Naive thymus-derived CD4-positive, alpha-beta T cell (primary cell): ENCODE results near the gene NCBP2L. TPM values are rescaled to one million over a fixed set of nuclear protein-coding genes. Genes with fewer than 3 reads are reported as not detected.

ENCODE experiments used
- ATAC-seq: fragments of 150-1000 bp; cut with Tn5 transposase; 2 replicates; pipeline ENCODE4 v1.10.0; 2021; ENCODE audit warnings: mild to moderate bottlenecking, moderate library complexity
- CTCF ChIA-PET: fragments of 350-600 bp; sonication (Branson Sonifier 250); formaldehyde crosslinking; loops from one replicate; lab custom pipeline; 2021; ENCODE audit warnings: antibody characterized with exemption; lab: Charles Lee
- POLR2A ChIA-PET: fragments of 350-600 bp; sonication (Branson Sonifier 250); formaldehyde crosslinking; loops from one replicate; lab custom pipeline; 2021; ENCODE audit warnings: antibody characterized with exemption, inconsistent platforms; lab: Charles Lee
- DNase-seq, 9 donors: peaks; one replicate each; pipeline versions ENCODE4 v3.0.0 to v3.0.0-alpha.2; 2020 to 2022; ENCODE audit warnings: mixed read lengths in 1 of 9
- H3K27ac ChIP-seq: one replicate; pipeline ENCODE4 v1.7.0; 2013; ENCODE audit warnings: mild to moderate bottlenecking, low read depth, low read length, moderate library complexity
- H3K27me3 ChIP-seq, 2 donors: one replicate each; pipeline ENCODE4 v1.7.0; 2013; ENCODE audit warnings: low read length in 2 of 2, mild to moderate bottlenecking in 2 of 2, moderate library complexity in 2 of 2; ENCODE audit not compliant: control insufficient read depth in 2 of 2, insufficient read depth in 2 of 2
- H3K36me3 ChIP-seq, 3 experiments: 1 replicate in 2 of 3; 2 replicates in 1 of 3; pipeline ENCODE4 v1.7.0; 2013; ENCODE audit warnings: low read length in 3 of 3, mild to moderate bottlenecking in 3 of 3, moderate library complexity in 1 of 3; ENCODE audit not compliant: insufficient read depth in 3 of 3, control insufficient read depth in 2 of 3
- H3K4me1 ChIP-seq, 2 donors: one replicate each; pipeline ENCODE4 v1.7.0; 2013; ENCODE audit warnings: low read length in 2 of 2, mild to moderate bottlenecking in 2 of 2, moderate library complexity in 1 of 2; ENCODE audit not compliant: control insufficient read depth in 2 of 2, insufficient read depth in 2 of 2
- H3K4me3 ChIP-seq: 2 replicates; pipeline ENCODE4 v1.7.0; 2013; ENCODE audit warnings: mild to moderate bottlenecking, low read length
- H3K9me3 ChIP-seq, 3 experiments: 1 replicate in 2 of 3; 2 replicates in 1 of 3; pipeline ENCODE4 v1.7.0; 2013; ENCODE audit warnings: low read length in 3 of 3; ENCODE audit not compliant: control insufficient read depth in 2 of 3
- H3K27ac Mint-ChIP-seq, 9 donors: one replicate each; pipeline ENCODE4 v1.8.0; 2020 to 2022; ENCODE audit warnings: mixed read lengths in 9 of 9, mild to moderate bottlenecking in 8 of 9, moderate library complexity in 5 of 9, inconsistent platforms in 2 of 9
- H3K27me3 Mint-ChIP-seq, 5 donors: one replicate each; pipeline ENCODE4 v1.8.0; 2021 to 2022; ENCODE audit warnings: mixed read lengths in 5 of 5, mild to moderate bottlenecking in 1 of 5
- H3K36me3 Mint-ChIP-seq, 5 donors: one replicate each; pipeline ENCODE4 v1.8.0; 2020 to 2022; ENCODE audit warnings: mixed read lengths in 5 of 5, mild to moderate bottlenecking in 3 of 5, inconsistent platforms in 1 of 5
- H3K4me1 Mint-ChIP-seq, 7 donors: one replicate each; pipeline ENCODE4 v1.8.0; 2020 to 2022; ENCODE audit warnings: mixed read lengths in 7 of 7, mild to moderate bottlenecking in 3 of 7, inconsistent platforms in 1 of 7
- H3K4me3 Mint-ChIP-seq, 10 donors: one replicate each; pipeline ENCODE4 v1.8.0; 2020 to 2022; ENCODE audit warnings: mild to moderate bottlenecking in 10 of 10, mixed read lengths in 10 of 10, moderate library complexity in 6 of 10, inconsistent platforms in 2 of 10
- H3K9me3 Mint-ChIP-seq, 11 donors: one replicate each; pipeline ENCODE4 v1.8.0; 2020 to 2022; ENCODE audit warnings: mixed read lengths in 11 of 11, mild to moderate bottlenecking in 4 of 11, inconsistent platforms in 1 of 11, moderate library complexity in 1 of 11
- intact Hi-C, 2 donors: fragments of 100-400 bp; cut with micrococcal nuclease; formaldehyde crosslinking; loops; one replicate each; pipeline ENCODE4 v1.15.1; 2023
- polyA plus RNA-seq, 2 donors: library from polyadenylated mRNA; unstranded; fragments of 300-500 nt; fragmentation: Illumina TruSeq; gene quantifications; one replicate each; pipeline ENCODE4 v1.2.3, GENCODE V29; 2021
- total RNA-seq, 6 experiments: library from RNA in 5 of 6; stranded (reverse) in 5 of 6; gene quantifications; 1 replicate in 5 of 6; 2 replicates in 1 of 6; pipeline ENCODE4 v1.2.3 and lab custom pipeline; 2021 to 2026

NCBP2L gene
- total and polyA plus RNA-seq, 7 experiments from 2014 or later: 0.09 TPM; not detected in 6

DNA sequence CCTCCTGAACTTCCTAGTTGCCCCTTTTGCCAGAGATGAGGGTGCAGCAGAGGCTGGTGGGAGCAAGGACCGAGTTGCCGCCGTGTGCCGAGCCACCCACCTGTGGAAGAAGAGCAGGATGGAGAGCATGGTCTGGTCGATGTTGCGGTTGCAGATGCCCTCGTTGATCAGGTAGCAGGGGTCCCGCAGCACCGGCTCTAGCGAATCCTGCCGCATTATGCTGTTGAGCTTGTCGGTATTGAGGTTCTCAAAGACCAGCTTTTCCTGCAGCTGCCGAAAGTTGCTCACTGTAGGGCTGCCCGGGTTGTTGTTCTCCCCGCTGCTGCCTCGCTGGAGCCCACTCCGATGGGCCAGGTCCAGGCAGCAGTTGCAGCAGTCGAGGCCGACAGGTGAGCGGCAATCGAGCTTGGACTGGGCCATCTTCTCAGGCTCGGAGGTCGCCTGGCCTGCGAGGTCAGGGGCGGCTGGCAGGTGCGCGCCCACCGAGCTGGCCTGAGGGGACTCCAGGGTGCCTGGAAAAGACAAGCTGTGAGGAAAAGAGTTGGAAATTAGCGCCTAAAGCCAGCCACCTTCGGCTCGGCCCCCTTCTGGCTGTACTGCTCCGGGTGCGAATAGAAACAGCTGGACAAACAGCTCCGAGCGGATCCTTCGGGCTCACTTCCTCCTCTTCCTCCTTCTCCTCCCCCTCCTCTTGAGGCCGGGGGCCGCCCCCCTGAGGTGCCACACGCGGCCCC lies 2.4 kb upstream of the NCBP2L start:
- ChIA-PET POLR2A (interaction anchor here (0.6 to 5.3 kb wide), 14 partner anchors 11 to 147 kb away, joined by 3 to 71 read pairs (median 5); partner anchors contain the start of gene PRPS1), CTCF (interaction anchor here (1.3 to 6.4 kb wide), 10 partner anchors 14 to 246 kb away, joined by 3 to 96 read pairs (median 13); no protein-coding TSS in a partner anchor)
- peak overlapping the region in 5 of 9 donors; percentile 9 to 92 (median 65) for H3K27ac Mint-ChIP-seq
- peaks cover 8 to 39% (median 19%) of the 10 kb centered on the region in 7 donors for H3K4me1 Mint-ChIP-seq
- peaks cover 0 to 24% (median 0%) of the 10 kb centered on the region in 5 donors for H3K27me3 Mint-ChIP-seq
- H3K9me3 Mint-ChIP-seq: no peaks in the 10 kb centered on the region
- H3K27ac ChIP-seq: peak overlapping the region; percentile 64
- no peaks in the 10 kb centered on the region for H3K36me3 ChIP-seq
- peak overlapping the region; percentile 63 for H3K4me3 ChIP-seq
- intact Hi-C loops: loop anchor here in 1 of 2 donors (5.0 to 10.0 kb wide), 4 partner anchors 117 to 750 kb away; partner anchors contain the start of genes ATG4A and PSMD10
- no peaks in the 10 kb centered on the region for H3K27me3 ChIP-seq
- DNase-seq (peak in 2 of 9 donors; percentile 9 to 16), ATAC-seq (no peak)
- no peaks in the 10 kb centered on the region for H3K9me3 ChIP-seq
- H3K36me3 Mint-ChIP-seq: no peaks in the 10 kb centered on the region
- peak overlapping the region; percentile 73 to 96 (median 92) for H3K4me3 Mint-ChIP-seq
- no peaks in the 10 kb centered on the region for H3K4me1 ChIP-seq

- Mint-ChIP-seq H3K27me3 (peaks cover 0 to 22% (median 0%) of the 10 kb centered on the region in 5 donors), H3K36me3 (no peaks in the 10 kb centered on the region), H3K4me3 (peak within 1 kb of the TSS; percentile 80 to 96 (median 92)), H3K4me1 (peaks cover 8 to 31% (median 19%) of the 10 kb centered on the region in 7 donors), H3K9me3 (no peaks in the 10 kb centered on the region), H3K27ac (peak within 1 kb of the TSS; percentile 82 to 95 (median 92))
- DNase-seq (peak; percentile 16 to 70 (median 56)), ATAC-seq (peak; percentile 79)
- intact Hi-C loops: loop anchor here (2.0 to 10.0 kb wide), 6 partner anchors 51 to 751 kb away; partner anchors contain the start of genes ATG4A (in 1 of the 2) and PSMD10 (in 1 of the 2)
- ChIA-PET POLR2A (interaction anchor here (0.6 to 5.3 kb wide), 17 partner anchors 12 to 148 kb away, joined by 3 to 71 read pairs (median 5); partner anchors contain the start of gene PRPS1), CTCF (interaction anchor here (0.7 to 6.4 kb wide), 13 partner anchors 10 to 245 kb away, joined by 3 to 96 read pairs (median 5); no protein-coding TSS in a partner anchor)
- peak within 1 kb of the TSS; percentile 64 for H3K27ac ChIP-seq
- H3K36me3 ChIP-seq: no peaks in the 10 kb centered on the region
- no peaks in the 10 kb centered on the region for H3K9me3 ChIP-seq
- no peaks in the 10 kb centered on the region for H3K27me3 ChIP-seq
- peak within 1 kb of the TSS; percentile 63 for H3K4me3 ChIP-seq
- no peaks in the 10 kb centered on the region for H3K4me1 ChIP-seq
Observed at GRCh38 chrX:107775734-107776511, 1.6 kb upstream of the NCBP2L start, which contains the start of gene TSC22D3. TSS of gene TSC22D3 (minus strand) at chrX:107775787. CDS start at chrX:107775419, 368 bp downstream.

DNA sequence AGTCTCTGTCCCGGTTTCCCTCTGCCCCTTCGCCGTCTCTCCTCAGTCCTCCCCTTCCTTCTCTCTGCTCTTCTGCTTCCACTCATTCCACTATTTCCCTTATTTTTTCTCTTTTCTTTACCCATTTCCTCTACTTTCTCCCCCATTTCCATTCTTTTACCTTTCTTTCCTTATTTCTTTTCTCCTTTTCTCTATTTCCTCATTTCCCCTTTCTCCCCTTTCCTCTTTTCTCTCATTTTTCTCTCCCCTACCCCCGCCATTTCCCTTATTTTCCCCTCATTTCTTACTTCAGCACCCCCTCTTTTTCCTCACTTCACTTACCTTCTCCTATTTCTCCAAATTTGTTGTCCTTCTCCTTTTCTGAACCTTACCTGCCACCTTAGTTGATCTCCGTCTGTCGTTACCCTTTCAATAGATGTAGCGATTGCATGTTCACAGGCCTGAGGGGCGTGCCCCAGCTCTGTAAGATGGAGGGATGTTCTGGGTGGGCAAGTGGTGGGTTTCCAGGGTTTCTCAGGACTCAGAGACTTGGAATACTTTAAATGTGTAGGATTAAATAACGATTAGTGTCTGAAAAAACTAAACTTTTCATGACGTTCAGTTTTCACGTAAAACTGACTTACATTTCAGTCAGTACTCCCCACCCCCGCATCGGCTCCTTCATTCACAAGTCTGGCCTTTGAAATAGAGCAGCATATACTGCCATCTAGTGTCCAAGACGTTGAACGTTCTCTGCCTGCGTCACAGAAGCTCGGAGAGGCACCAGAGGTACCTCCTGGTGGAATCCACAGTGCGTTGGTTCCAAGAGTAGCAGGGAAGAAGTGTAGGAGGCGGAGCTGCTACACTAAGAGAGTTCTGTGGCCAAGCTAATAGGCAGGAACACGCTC lies 641 bp upstream of the NCBP2L start:
- peaks cover 8 to 31% (median 19%) of the 10 kb centered on the region in 7 donors for H3K4me1 Mint-ChIP-seq
- Histone ChIP-seq H3K4me1 (no peaks in the 10 kb centered on the region), H3K9me3 (no peaks in the 10 kb centered on the region), H3K36me3 (no peaks in the 10 kb centered on the region), H3K27me3 (no peaks in the 10 kb centered on the region), H3K27ac (peak overlapping the region; percentile 64), H3K4me3 (peak overlapping the region; percentile 63)
- peak overlapping the region; percentile 80 to 96 (median 92) for H3K4me3 Mint-ChIP-seq
- intact Hi-C loops: loop anchor here (1.0 to 10.0 kb wide), 20 partner anchors 35 to 883 kb away; partner anchors contain the start of genes ATG4A (in 2 of the 2), PSMD10 (in 2 of the 2) and PRPS1 (in 1 of the 2)
- no peaks in the 10 kb centered on the region for H3K9me3 Mint-ChIP-seq
- POLR2A ChIA-PET: interaction anchor here (0.6 to 5.3 kb wide), 13 partner anchors 35 to 151 kb away, joined by 3 to 71 read pairs (median 5); partner anchors contain the start of genes MID2 and PRPS1
- peak overlapping the region; percentile 82 to 95 (median 92) for H3K27ac Mint-ChIP-seq
- CTCF ChIA-PET: interaction anchor here (0.5 to 6.4 kb wide), 17 partner anchors 11 to 903 kb away, joined by 3 to 96 read pairs (median 4); no protein-coding TSS in a partner anchor
- DNase-seq (peak; percentile 13 to 87 (median 81)), ATAC-seq (peak; percentile 91)
- H3K27me3 Mint-ChIP-seq: peaks cover 0 to 22% (median 0%) of the 10 kb centered on the region in 5 donors
- H3K36me3 Mint-ChIP-seq: no peaks in the 10 kb centered on the region

- DNase-seq: no peak
- no peak overlapping the region for H3K4me3 Mint-ChIP-seq
- H3K27ac ChIP-seq: no peak overlapping the region
- H3K27ac Mint-ChIP-seq: no peak overlapping the region
- no peak for ATAC-seq
- H3K4me3 ChIP-seq: no peak overlapping the region
- H3K27me3 Mint-ChIP-seq: peaks cover 0 to 9% (median 0%) of the 10 kb centered on the region in 5 donors
- no peaks in the 10 kb centered on the region for H3K27me3 ChIP-seq
- no peaks in the 10 kb centered on the region for H3K9me3 Mint-ChIP-seq
- peaks cover 8 to 13% (median 11%) of the 10 kb centered on the region in 7 donors for H3K4me1 Mint-ChIP-seq
- intact Hi-C loops: no loop called here
- H3K36me3 Mint-ChIP-seq: no peaks in the 10 kb centered on the region
- ChIA-PET POLR2A (no interaction called here), CTCF (no interaction called here)
- H3K36me3 ChIP-seq: no peaks in the 10 kb centered on the region
- H3K4me1 ChIP-seq: no peaks in the 10 kb centered on the region
- H3K9me3 ChIP-seq: no peaks in the 10 kb centered on the region
Observed at GRCh38 chrX:107780525-107780924, 3.0 kb downstream of the NCBP2L start.

GRCh38 chrX:107787827-107788226 lies 10.3 kb downstream of the NCBP2L start:
- POLR2A ChIA-PET: interaction anchor here (0.7 kb wide), 1 partner anchor 148 kb away, joined by 3 read pairs; no protein-coding TSS in a partner anchor
- H3K4me1 Mint-ChIP-seq: no peaks in the 10 kb centered on the region

More at GRCh38 chrX:107787827-107788226, 10.3 kb downstream of the NCBP2L start:
- H3K9me3 ChIP-seq: no peaks in the 10 kb centered on the region
- Mint-ChIP-seq H3K4me3 (no peak overlapping the region), H3K9me3 (peaks cover 0 to 1% (median 0%) of the 10 kb centered on the region in 11 donors), H3K36me3 (no peaks in the 10 kb centered on the region), H3K27ac (no peak overlapping the region), H3K27me3 (peaks cover 0 to 13% (median 0%) of the 10 kb centered on the region in 5 donors)
- ATAC-seq (no peak), DNase-seq (no peak)
- intact Hi-C loops: no loop called here
- CTCF ChIA-PET: no interaction called here
- no peak overlapping the region for H3K27ac ChIP-seq
- H3K36me3 ChIP-seq: no peaks in the 10 kb centered on the region
- H3K4me1 ChIP-seq: no peaks in the 10 kb centered on the region
- H3K27me3 ChIP-seq: no peaks in the 10 kb centered on the region
- H3K4me3 ChIP-seq: no peak overlapping the region
